ENCODE measurements around the gene SPTBN4.
"Not testable (repeated sequence)": the region's sequence is repeated elsewhere in the genome, so short reads cannot be mapped to it uniquely, and the experiment has no call there.

Gene SPTBN4

DNA sequence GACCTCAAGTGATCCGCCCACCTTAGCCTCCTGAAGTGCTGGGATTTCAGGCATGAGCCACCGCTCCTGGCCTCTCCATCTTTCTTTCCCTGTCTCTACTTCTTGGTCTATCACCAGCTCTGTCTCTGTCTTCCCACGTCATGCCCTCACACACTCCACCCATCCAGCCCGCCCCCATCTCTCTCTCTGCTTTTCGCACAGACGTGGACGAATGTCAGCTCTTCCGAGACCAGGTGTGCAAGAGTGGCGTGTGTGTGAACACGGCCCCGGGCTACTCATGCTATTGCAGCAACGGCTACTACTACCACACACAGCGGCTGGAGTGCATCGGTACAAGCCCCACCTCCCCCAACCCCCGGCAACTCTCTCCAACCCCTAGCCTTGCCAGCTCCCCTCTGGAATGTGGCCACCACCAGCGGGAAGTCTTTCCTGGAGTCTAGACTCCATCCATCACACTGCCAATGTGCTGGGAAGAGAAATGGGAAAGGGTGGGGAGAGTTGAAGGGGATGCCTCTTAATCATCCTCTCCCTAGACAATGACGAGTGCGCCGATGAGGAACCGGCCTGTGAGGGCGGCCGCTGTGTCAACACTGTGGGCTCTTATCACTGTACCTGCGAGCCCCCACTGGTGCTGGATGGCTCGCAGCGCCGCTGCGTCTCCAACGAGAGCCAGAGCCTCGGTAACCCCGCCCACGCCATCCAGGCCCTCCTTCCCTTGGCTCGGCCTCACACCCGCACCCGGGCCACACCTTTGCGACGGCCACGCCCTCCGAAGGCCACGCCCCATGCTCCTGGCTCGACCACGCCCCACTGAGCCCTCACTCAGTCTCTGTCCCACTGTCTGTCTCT lies 156.8 kb downstream of the SPTBN4 start:
- no peak for DNase-seq

DNA sequence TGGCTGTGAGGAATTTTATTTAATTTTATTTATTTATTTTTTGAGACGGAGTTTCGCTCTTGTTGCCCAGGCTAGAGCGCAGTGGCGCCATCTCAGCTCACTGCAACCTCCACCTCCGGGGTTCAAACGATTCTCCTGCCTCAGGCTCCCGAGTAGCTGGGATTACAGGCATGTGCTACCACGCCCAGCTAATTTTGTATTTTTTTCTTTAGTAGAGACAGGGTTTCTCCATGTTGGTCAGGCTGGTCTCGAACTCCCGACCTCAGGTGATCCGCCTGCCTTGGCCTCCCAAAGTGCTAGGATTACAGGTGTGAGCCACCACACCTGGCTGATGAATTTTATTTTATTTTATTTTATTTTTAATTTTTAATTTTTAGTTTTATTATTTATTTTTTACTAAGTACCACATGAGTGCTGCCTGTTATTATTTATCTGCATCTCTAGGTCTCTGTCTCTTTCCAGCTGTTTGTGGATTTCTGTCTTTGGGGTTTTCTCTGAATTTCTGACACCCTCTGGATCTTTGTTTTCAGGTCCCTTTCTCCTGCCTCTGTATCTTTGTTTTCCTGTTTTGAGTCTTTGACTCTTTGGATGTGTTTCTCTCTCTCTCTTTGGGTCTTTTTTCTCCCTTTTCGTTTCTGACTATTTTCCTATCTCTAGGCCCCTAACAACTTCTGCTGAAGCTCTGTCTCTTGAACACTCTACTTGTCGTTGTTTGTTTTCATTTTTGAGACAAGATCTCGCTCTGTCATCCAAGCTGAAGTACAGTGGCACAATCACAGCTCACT lies 157.8 kb downstream of the SPTBN4 start:
- not testable (repeated sequence) for DNase-seq

DNA sequence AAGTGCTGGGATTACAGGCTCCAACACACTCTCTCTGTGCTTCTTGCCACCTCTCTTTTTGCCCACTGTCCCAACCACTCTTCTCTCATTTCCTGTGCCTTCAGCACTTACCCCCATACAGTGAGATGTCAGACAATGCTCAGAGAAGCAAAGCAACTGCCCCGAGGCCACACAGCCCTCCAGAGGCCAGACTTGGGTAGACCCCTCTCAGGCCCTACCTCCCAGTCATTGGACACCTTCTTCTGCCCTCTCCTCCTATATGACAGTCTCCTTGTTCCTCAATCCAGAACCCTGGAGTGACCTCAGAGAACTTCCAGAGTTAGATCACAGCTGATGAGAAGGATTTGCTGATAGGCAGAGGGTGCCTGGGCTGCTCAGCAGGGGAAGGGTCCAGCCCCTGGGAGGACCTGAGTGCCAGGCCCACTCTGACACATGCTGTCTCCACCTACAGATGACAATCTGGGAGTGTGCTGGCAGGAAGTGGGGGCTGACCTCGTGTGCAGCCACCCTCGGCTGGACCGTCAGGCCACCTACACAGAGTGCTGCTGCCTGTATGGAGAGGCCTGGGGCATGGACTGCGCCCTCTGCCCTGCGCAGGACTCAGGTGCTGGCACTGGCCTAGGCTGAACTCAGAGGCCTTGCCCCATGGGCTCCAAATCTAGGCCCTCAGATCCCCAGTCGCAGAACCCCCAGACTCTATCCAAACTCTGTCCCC lies 158.8 kb downstream of the SPTBN4 start:
- no peak for DNase-seq
